ENCODE results near the gene CSNK2B. TPM values are rescaled to one million over a fixed set of nuclear protein-coding genes. Genes with fewer than 3 reads are reported as not detected.
A peak's percentile ranks its signal among the peaks of the same experiment; 100 is the strongest.

The CSNK2B gene
- total and polyA plus RNA-seq, 10 of the 15 experiments (the other 5 are each of a cell fraction or from before 2014, with no cell fraction given): 56.3 to 405 (median 286) TPM

DNA sequence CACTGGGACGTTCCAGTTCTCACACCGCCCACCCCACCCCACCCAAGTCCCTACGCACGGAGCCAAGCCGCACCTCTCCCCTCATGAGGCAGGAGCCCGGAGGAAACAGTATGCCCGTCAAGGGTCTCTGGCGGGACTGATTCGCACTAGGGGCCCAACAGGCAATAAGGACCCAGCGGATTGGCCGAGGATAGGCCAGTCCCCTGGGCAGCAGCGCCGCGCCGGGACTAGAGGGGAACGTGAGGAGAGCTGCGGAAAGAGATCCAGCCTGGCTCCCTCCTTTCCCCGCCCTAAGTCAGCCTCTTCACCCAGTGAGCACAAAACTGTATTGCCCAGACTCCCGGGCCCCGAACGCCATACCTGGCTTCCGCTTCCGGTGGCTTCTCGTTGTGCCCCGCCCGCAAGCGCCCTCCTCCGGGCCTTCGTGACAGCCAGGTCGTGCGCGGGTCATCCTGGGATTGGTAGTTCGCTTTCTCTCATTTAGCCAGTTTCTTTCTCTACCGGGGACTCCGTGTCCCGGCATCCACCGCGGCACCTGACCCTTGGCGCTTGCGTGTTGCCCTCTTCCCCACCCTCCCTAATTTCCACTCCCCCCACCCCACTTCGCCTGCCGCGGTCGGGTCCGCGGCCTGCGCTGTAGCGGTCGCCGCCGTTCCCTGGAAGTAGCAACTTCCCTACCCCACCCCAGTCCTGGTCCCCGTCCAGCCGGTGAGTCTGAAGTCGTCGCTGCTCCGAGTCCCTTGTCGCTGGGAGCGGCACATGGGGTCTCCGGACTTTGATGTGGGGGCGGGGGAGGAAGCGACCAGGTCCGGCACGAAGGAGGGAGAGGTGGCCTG, at the start of gene CSNK2B (continued):
- TF ChIP-seq, protein P1, sequence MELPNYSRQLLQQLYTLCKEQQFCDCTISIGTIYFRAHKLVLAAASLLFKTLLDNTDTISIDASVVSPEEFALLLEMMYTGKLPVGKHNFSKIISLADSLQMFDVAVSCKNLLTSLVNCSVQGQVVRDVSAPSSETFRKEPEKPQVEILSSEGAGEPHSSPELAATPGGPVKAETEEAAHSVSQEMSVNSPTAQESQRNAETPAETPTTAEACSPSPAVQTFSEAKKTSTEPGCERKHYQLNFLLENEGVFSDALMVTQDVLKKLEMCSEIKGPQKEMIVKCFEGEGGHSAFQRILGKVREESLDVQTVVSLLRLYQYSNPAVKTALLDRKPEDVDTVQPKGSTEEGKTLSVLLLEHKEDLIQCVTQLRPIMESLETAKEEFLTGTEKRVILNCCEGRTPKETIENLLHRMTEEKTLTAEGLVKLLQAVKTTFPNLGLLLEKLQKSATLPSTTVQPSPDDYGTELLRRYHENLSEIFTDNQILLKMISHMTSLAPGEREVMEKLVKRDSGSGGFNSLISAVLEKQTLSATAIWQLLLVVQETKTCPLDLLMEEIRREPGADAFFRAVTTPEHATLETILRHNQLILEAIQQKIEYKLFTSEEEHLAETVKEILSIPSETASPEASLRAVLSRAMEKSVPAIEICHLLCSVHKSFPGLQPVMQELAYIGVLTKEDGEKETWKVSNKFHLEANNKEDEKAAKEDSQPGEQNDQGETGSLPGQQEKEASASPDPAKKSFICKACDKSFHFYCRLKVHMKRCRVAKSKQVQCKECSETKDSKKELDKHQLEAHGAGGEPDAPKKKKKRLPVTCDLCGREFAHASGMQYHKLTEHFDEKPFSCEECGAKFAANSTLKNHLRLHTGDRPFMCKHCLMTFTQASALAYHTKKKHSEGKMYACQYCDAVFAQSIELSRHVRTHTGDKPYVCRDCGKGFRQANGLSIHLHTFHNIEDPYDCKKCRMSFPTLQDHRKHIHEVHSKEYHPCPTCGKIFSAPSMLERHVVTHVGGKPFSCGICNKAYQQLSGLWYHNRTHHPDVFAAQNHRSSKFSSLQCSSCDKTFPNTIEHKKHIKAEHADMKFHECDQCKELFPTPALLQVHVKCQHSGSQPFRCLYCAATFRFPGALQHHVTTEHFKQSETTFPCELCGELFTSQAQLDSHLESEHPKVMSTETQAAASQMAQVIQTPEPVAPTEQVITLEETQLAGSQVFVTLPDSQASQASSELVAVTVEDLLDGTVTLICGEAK (IDR thresholded peaks at IDR 0.05; ENCODE audit: borderline replicate concordance): peak; percentile 94
- TF ChIP-seq YBX1 (IDR thresholded peaks at IDR 0.05) (no peak), STAT1 (conservative IDR thresholded peaks at IDR 0.05) (no peak), POLR2A (IDR thresholded peaks at IDR 0.05; ENCODE audit: low read depth, low read length) (peak; percentile 93), MEF2B (IDR thresholded peaks at IDR 0.05; ENCODE audit: partially characterized antibody, poor library complexity, severe bottlenecking) (peak; percentile 40), ZNF207 (IDR thresholded peaks at IDR 0.05; ENCODE audit: borderline replicate concordance) (no peak; the same call in 1 of the 2 replicates), NR2C2 (IDR thresholded peaks at IDR 0.05; ENCODE audit: borderline replicate concordance, control insufficient read depth, insufficient read length, low read depth) (no peak), GABPA (IDR thresholded peaks at IDR 0.05; ENCODE audit: low read depth) (peak; percentile 91)
- TF ChIP-seq, protein P2, sequence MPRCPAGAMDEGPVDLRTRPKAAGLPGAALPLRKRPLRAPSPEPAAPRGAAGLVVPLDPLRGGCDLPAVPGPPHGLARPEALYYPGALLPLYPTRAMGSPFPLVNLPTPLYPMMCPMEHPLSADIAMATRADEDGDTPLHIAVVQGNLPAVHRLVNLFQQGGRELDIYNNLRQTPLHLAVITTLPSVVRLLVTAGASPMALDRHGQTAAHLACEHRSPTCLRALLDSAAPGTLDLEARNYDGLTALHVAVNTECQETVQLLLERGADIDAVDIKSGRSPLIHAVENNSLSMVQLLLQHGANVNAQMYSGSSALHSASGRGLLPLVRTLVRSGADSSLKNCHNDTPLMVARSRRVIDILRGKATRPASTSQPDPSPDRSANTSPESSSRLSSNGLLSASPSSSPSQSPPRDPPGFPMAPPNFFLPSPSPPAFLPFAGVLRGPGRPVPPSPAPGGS (IDR thresholded peaks at IDR 0.05; ENCODE audit: borderline replicate concordance, insufficient read depth, low read depth, low read length, poor library complexity, severe bottlenecking): no peak
- TF ChIP-seq, protein P3, sequence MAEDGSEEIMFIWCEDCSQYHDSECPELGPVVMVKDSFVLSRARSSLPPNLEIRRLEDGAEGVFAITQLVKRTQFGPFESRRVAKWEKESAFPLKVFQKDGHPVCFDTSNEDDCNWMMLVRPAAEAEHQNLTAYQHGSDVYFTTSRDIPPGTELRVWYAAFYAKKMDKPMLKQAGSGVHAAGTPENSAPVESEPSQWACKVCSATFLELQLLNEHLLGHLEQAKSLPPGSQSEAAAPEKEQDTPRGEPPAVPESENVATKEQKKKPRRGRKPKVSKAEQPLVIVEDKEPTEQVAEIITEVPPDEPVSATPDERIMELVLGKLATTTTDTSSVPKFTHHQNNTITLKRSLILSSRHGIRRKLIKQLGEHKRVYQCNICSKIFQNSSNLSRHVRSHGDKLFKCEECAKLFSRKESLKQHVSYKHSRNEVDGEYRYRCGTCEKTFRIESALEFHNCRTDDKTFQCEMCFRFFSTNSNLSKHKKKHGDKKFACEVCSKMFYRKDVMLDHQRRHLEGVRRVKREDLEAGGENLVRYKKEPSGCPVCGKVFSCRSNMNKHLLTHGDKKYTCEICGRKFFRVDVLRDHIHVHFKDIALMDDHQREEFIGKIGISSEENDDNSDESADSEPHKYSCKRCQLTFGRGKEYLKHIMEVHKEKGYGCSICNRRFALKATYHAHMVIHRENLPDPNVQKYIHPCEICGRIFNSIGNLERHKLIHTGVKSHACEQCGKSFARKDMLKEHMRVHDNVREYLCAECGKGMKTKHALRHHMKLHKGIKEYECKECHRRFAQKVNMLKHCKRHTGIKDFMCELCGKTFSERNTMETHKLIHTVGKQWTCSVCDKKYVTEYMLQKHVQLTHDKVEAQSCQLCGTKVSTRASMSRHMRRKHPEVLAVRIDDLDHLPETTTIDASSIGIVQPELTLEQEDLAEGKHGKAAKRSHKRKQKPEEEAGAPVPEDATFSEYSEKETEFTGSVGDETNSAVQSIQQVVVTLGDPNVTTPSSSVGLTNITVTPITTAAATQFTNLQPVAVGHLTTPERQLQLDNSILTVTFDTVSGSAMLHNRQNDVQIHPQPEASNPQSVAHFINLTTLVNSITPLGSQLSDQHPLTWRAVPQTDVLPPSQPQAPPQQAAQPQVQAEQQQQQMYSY (CRISPR knock-in tag; IDR thresholded peaks at IDR 0.05): no peak
